Body of pancreas (tissue), 4 donors: Measurements from ENCODE around the gene B3GAT1. TPM values are rescaled to one million over a fixed set of nuclear protein-coding genes. Genes with fewer than 3 reads are reported as not detected.

Experiments used
- ATAC-seq: fragments of 150-250 bp; one replicate; pipeline ENCODE4 v1.9.1; 2016
- DNase-seq, 4 donors: peaks; one replicate each; pipeline ENCODE4 v3.0.0-alpha.2; 2019
- H3K27ac ChIP-seq, 4 donors: fragments of 200-600 bp; sonication (generic); 1 replicate in 3 of 4; 2 replicates in 1 of 4; pipeline versions ENCODE4 v1.5.1 to v1.6.1; 2016 to 2019; ENCODE audit warnings: mild to moderate bottlenecking in 1 of 4, mixed read lengths in 1 of 4, moderate library complexity in 1 of 4
- H3K27me3 ChIP-seq, 2 donors: fragments of 200-600 bp; sonication (generic); one replicate each; pipeline ENCODE4 v1.6.0; 2016; ENCODE audit warnings: mild to moderate bottlenecking in 1 of 2
- H3K36me3 ChIP-seq, 2 donors: fragments of 200-600 bp; sonication (generic); replicated peaks in 1 of 2; 2 replicates each; pipeline ENCODE4 v1.5.1; 2016; ENCODE audit warnings: low read depth in 2 of 2; ENCODE audit not compliant: insufficient read depth in 1 of 2
- H3K4me1 ChIP-seq: fragments of 200-600 bp; sonication (generic); one replicate; pipeline ENCODE4 v1.6.0; 2016
- H3K4me3 ChIP-seq, 2 donors: fragments of 200-600 bp; sonication (generic); 1 replicate in 1 of 2; 2 replicates in 1 of 2; pipeline ENCODE4 v1.5.1; 2016 to 2019
- H3K9me3 ChIP-seq, 3 donors: fragments of 200-600 bp; sonication (generic); 1 replicate in 2 of 3; 2 replicates in 1 of 3; pipeline ENCODE4 v1.5.1; 2016
- CTCF ChIP-seq, 7 experiments: fragments of 450-650 bp in 4 of 7; fragments of 200-600 bp in 3 of 7; sonication (generic) in 3 of 7; IDR thresholded peaks; one replicate each; pipeline ENCODE4 v1.5.1; 2016 to 2019; ENCODE audit warnings: antibody characterized with exemption in 7 of 7
- POLR2A ChIP-seq, 3 donors: fragments of 450-650 bp; IDR thresholded peaks; one replicate each; pipeline ENCODE4 v1.6.1; 2016; ENCODE audit warnings: antibody characterized with exemption in 3 of 3, mild to moderate bottlenecking in 2 of 3
- WGBS, 2 donors: methylation state at CpG; one replicate each; pipeline ENCODE4 v1.1.5; 2017; 5-methylcytosine and 5-hydroxymethylcytosine counted together
- intact Hi-C: fragments of 100-400 bp; cut with DNase I; formaldehyde crosslinking; loops from one replicate; pipeline ENCODE4 v1.15.1; 2023
- total RNA-seq, 2 donors: library from RNA; depleted of rRNA; stranded (reverse); fragments of >200 nt; gene quantifications; one replicate each; pipeline ENCODE4 v1.1.0, GENCODE V29; 2016

The B3GAT1 gene
- total RNA-seq, 2 donors from 2014 or later = under 0.01 TPM; not detected in 1

- ATAC-seq (peak; percentile 94), DNase-seq (peak; percentile 82 to 86 (median 84))
- H3K27me3 ChIP-seq = no peaks in the 10 kb centered on the region
- peak within 1 kb of the TSS; percentile 30 to 60 for H3K4me3 ChIP-seq
- no peaks in the 10 kb centered on the region for H3K36me3 ChIP-seq
- WGBS, 2 donors = 1% methylated on average over 4 to 54 of the region's 80 CpGs
- no peaks in the 10 kb centered on the region for H3K9me3 ChIP-seq
- TF ChIP-seq POLR2A (IDR thresholded peaks at IDR 0.05) (peak in 1 of 3 donors; percentile 5), CTCF (IDR thresholded peaks at IDR 0.05) (no peak)
- peaks cover 20% of the 10 kb centered on the region for H3K4me1 ChIP-seq
- no peak within 1 kb of the TSS for H3K27ac ChIP-seq
- intact Hi-C loops = no loop called here
Measured at GRCh38 chr11:134331354-134332188, 80.5 kb downstream of the B3GAT1 start, which contains the start of gene GLB1L2. Gene GLB1L2, plus strand, starts transcription at chr11:134331988. Its CDS starts 74 bp downstream, at chr11:134332062.

- Histone ChIP-seq H3K36me3 (no peaks in the 10 kb centered on the region), H3K27me3 (no peaks in the 10 kb centered on the region), H3K27ac (no peak overlapping the region), H3K9me3 (no peaks in the 10 kb centered on the region), H3K4me3 (no peak overlapping the region), H3K4me1 (peaks cover 20% of the 10 kb centered on the region)
- no peak for ATAC-seq
- no peak for DNase-seq
- WGBS, 2 donors = 24 to 37% methylated on average over 22 of the region's 22 CpGs
- TF ChIP-seq POLR2A (IDR thresholded peaks at IDR 0.05) (no peak), CTCF (IDR thresholded peaks at IDR 0.05) (no peak)
- intact Hi-C loops = no loop called here
Measured at GRCh38 chr11:134330611-134331353, 81.3 kb downstream of the B3GAT1 start.

Other genes with a start within 250 kb of the B3GAT1 start
- gene NCAPD3, start 188.3 kb downstream of the B3GAT1 start, total RNA-seq = 10 to 100 TPM in 1 of 2 donors, 1 to 10 TPM in 1; 4.7 to 10.9 TPM
- gene VPS26B, start 187.6 kb downstream of the B3GAT1 start, total RNA-seq = 10 to 100 TPM; 23.7 to 34.8 TPM
- gene THYN1, start 158.9 kb downstream of the B3GAT1 start, total RNA-seq = 10 to 100 TPM; 17.8 to 25.7 TPM
- 10 to 100 TPM; 30.9 to 39.2 TPM for gene ACAD8, start 158.7 kb downstream of the B3GAT1 start, total RNA-seq
- 1 to 10 TPM in 1 of 2 donors, not detected in 1; 1.3 TPM for gene GLB1L3, start 135.9 kb downstream of the B3GAT1 start, total RNA-seq
- 10 to 100 TPM in 1 of 2 donors, 1 to 10 TPM in 1; 9.1 to 10.9 TPM for gene GLB1L2, start 80.3 kb downstream of the B3GAT1 start, total RNA-seq